Measurements from ENCODE around the gene NRCAM. TPM values are rescaled to one million over a fixed set of nuclear protein-coding genes. Genes with fewer than 3 reads are reported as not detected.

NRCAM gene
- total and polyA plus RNA-seq, 2 donors (not counting 1 experiment from before 2014, with no cell fraction given) = 0.75 to 4.6 TPM

DNA sequence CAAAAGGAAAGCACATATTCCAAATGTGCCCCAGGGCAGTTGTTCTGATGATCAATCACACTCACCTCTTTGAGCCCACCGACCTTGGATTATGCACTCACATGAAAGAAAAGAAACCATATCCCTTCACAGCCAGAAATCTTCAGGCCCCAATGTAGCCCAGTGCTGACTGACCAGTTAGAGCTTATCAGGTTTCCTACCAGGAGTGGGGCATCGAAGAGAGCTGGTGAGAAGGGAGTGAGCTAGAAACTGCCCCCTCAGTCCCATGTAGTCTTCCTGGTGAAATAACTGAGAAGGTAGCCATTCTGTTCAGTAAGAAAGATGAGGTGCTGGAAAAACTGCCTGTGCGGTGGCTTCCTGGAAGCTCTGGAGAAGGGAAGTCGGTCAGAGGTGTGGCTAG lies 32.2 kb downstream of the NRCAM start:
- H3K4me1 ChIP-seq (ENCODE audit: control insufficient read depth in 2 of 2, insufficient read depth in 2 of 2, low read length in 2 of 2) = peaks cover 0 to 16% of the 10 kb centered on the region in 2 donors
- Mint-ChIP-seq H3K9me3 (ENCODE audit: insufficient read depth) (no peaks in the 10 kb centered on the region), H3K4me3 (no peak overlapping the region), H3K27ac (no peak overlapping the region), H3K4me1 (peaks cover 16% of the 10 kb centered on the region), H3K27me3 (peaks cover 24% of the 10 kb centered on the region)
- WGBS (ENCODE audit: insufficient coverage) = 92% methylated on average over 2 of the region's 4 CpGs
- H2AFZ ChIP-seq (ENCODE audit: insufficient read depth, low read depth, low read length, poor library complexity, severe bottlenecking) = no peak overlapping the region
- no peak overlapping the region for H3K4me3 ChIP-seq (ENCODE audit: control extremely low read depth in 1 of 5, extremely low read depth in 1 of 5, insufficient read depth in 1 of 5, low read depth in 2 of 5, low read length in 4 of 5)
- DNase-seq (no peak), ATAC-seq (ENCODE audit: low read depth) (no peak)
- TF ChIP-seq EZH2 (IDR thresholded peaks at IDR 0.05; ENCODE audit: borderline replicate concordance, insufficient read depth, low read depth, low read length, poor library complexity, severe bottlenecking) = no peak
- no peak overlapping the region for H3K9ac ChIP-seq (ENCODE audit: low read length)
- no peak overlapping the region for H3K27ac ChIP-seq (ENCODE audit: low read length in 2 of 2)
- no peak overlapping the region for H3K4me2 ChIP-seq (replicated peaks; ENCODE audit: low read depth, low read length, poor library complexity, severe bottlenecking)
- H3K27me3 ChIP-seq (replicated peaks in 1 of 4; ENCODE audit: control extremely low read depth in 1 of 4, control insufficient read depth in 3 of 4, insufficient read depth in 4 of 4, low read length in 3 of 4) = peaks cover 0 to 30% (median 23%) of the 10 kb centered on the region in 4 experiments
- H3K36me3 ChIP-seq (replicated peaks in 1 of 2; ENCODE audit: control extremely low read depth in 1 of 2, control insufficient read depth in 1 of 2, extremely low read depth in 1 of 2, insufficient read depth in 2 of 2, low read length in 1 of 2) = no peaks in the 10 kb centered on the region
- no peaks in the 10 kb centered on the region for H3K79me2 ChIP-seq (ENCODE audit: control insufficient read depth, insufficient read depth, low read length)
- intact Hi-C loops (cut with micrococcal nuclease) = no loop called here
- CTCF ChIA-PET = no interaction called here
- H4K20me1 ChIP-seq (ENCODE audit: control insufficient read depth, insufficient read depth, low read length, poor library complexity, severe bottlenecking) = no peaks in the 10 kb centered on the region
- POLR2A ChIA-PET = interaction anchor here (0.6 kb wide), 1 partner anchor 66 kb away, joined by 3 read pairs; no protein-coding TSS in a partner anchor
- H3K9me3 ChIP-seq (ENCODE audit: control extremely low read depth in 1 of 3, control insufficient read depth in 2 of 3, insufficient read depth in 1 of 3, low read length in 2 of 3) = no peaks in the 10 kb centered on the region

GRCh38 chr7:108423089-108423989 lies 32.9 kb downstream of the NRCAM start:
- no peak overlapping the region for H3K9ac ChIP-seq (ENCODE audit: low read length)
- no peak overlapping the region for H3K27ac ChIP-seq (ENCODE audit: low read length in 2 of 2)
- no peaks in the 10 kb centered on the region for H4K20me1 ChIP-seq (ENCODE audit: control insufficient read depth, insufficient read depth, low read length, poor library complexity, severe bottlenecking)
- H3K4me2 ChIP-seq (replicated peaks; ENCODE audit: low read depth, low read length, poor library complexity, severe bottlenecking) = no peak overlapping the region
- ATAC-seq (ENCODE audit: low read depth) (no peak), DNase-seq (no peak)
- 100% methylated on average over 1 of the region's 5 CpGs for WGBS (ENCODE audit: insufficient coverage)
- CTCF ChIA-PET = interaction anchor here (1.1 kb wide), 1 partner anchor 30 kb away, joined by 3 read pairs; no protein-coding TSS in a partner anchor
- no peak overlapping the region for H3K27ac Mint-ChIP-seq
- H3K4me3 Mint-ChIP-seq = no peak overlapping the region
- TF ChIP-seq EZH2 (IDR thresholded peaks at IDR 0.05; ENCODE audit: borderline replicate concordance, insufficient read depth, low read depth, low read length, poor library complexity, severe bottlenecking) = no peak
- no peak for TF ChIP-seq CTCF (IDR thresholded peaks at IDR 0.05)
- H3K9me3 ChIP-seq (ENCODE audit: control extremely low read depth in 1 of 3, control insufficient read depth in 2 of 3, insufficient read depth in 1 of 3, low read length in 2 of 3) = no peaks in the 10 kb centered on the region
- peaks cover 0 to 22% of the 10 kb centered on the region in 2 donors for H3K4me1 ChIP-seq (ENCODE audit: control insufficient read depth in 2 of 2, insufficient read depth in 2 of 2, low read length in 2 of 2)
- POLR2A ChIA-PET = no interaction called here
- H3K36me3 ChIP-seq (replicated peaks in 1 of 2; ENCODE audit: control extremely low read depth in 1 of 2, control insufficient read depth in 1 of 2, extremely low read depth in 1 of 2, insufficient read depth in 2 of 2, low read length in 1 of 2) = no peaks in the 10 kb centered on the region
- H3K9me3 Mint-ChIP-seq (ENCODE audit: insufficient read depth) = no peaks in the 10 kb centered on the region
- H3K4me3 ChIP-seq (ENCODE audit: control extremely low read depth in 1 of 5, extremely low read depth in 1 of 5, insufficient read depth in 1 of 5, low read depth in 2 of 5, low read length in 4 of 5) = no peak overlapping the region
- peaks cover 24% of the 10 kb centered on the region for H3K27me3 Mint-ChIP-seq
- H3K27me3 ChIP-seq (replicated peaks in 1 of 4; ENCODE audit: control extremely low read depth in 1 of 4, control insufficient read depth in 3 of 4, insufficient read depth in 4 of 4, low read length in 3 of 4) = peaks cover 0 to 34% (median 23%) of the 10 kb centered on the region in 4 experiments
- no peak overlapping the region for H2AFZ ChIP-seq (ENCODE audit: insufficient read depth, low read depth, low read length, poor library complexity, severe bottlenecking)
- peaks cover 19% of the 10 kb centered on the region for H3K4me1 Mint-ChIP-seq
- intact Hi-C loops (cut with micrococcal nuclease) = no loop called here
- H3K79me2 ChIP-seq (ENCODE audit: control insufficient read depth, insufficient read depth, low read length) = no peaks in the 10 kb centered on the region

All from B cell (primary cell).